NCI-H2029 (cell line): ENCODE measurements around the gene SMCO4.
"Not testable (repeated sequence)": the region's sequence is repeated elsewhere in the genome, so short reads cannot be mapped to it uniquely, and the experiment has no call there.

Source experiments
- DNase-seq: peaks from one replicate; lab custom pipeline; 2025; lab: John Stamatoyannopoulos, UW

The SMCO4 gene

GRCh38 chr11:93560199-93560932, 17.2 kb upstream of the SMCO4 start:
- DNase-seq = no peak

- no peak for DNase-seq
Measured at GRCh38 chr11:93559681-93560080, 16.5 kb upstream of the SMCO4 start.

- no peak for DNase-seq
Measured at GRCh38 chr11:93552874-93553273, 9.7 kb upstream of the SMCO4 start.

GRCh38 chr11:93549976-93550375, 6.8 kb upstream of the SMCO4 start:
- DNase-seq = no peak

- no peak for DNase-seq
Measured at GRCh38 chr11:93548679-93549319, 5.6 kb upstream of the SMCO4 start.

- no peak for DNase-seq
Measured at GRCh38 chr11:93547773-93548172, 4.6 kb upstream of the SMCO4 start.

- no peak for DNase-seq
Measured at GRCh38 chr11:93547028-93547427, 3.8 kb upstream of the SMCO4 start.

GRCh38 chr11:93545566-93545965, 2.4 kb upstream of the SMCO4 start:
- DNase-seq = no peak

- no peak for DNase-seq
Measured at GRCh38 chr11:93542811-93543229, 371 bp downstream of the SMCO4 start.

- peak; percentile 54 for DNase-seq
Measured at GRCh38 chr11:93541884-93542810, 1.0 kb downstream of the SMCO4 start.

GRCh38 chr11:93540896-93541553, 2.2 kb downstream of the SMCO4 start:
- DNase-seq = no peak

GRCh38 chr11:93540337-93540736, 2.9 kb downstream of the SMCO4 start:
- no peak for DNase-seq

- peak; percentile 41 for DNase-seq
Measured at GRCh38 chr11:93537767-93538261, 5.4 kb downstream of the SMCO4 start.

- no peak for DNase-seq
Measured at GRCh38 chr11:93537049-93537448, 6.1 kb downstream of the SMCO4 start.

- no peak for DNase-seq
Measured at GRCh38 chr11:93536101-93536861, 6.9 kb downstream of the SMCO4 start.

GRCh38 chr11:93535578-93535977, 7.6 kb downstream of the SMCO4 start:
- DNase-seq = not testable (repeated sequence)

- no peak for DNase-seq
Measured at GRCh38 chr11:93532806-93533205, 10.4 kb downstream of the SMCO4 start.

- no peak for DNase-seq
Measured at GRCh38 chr11:93532281-93532789, 10.9 kb downstream of the SMCO4 start.

- DNase-seq = no peak
Measured at GRCh38 chr11:93530468-93530826, 12.7 kb downstream of the SMCO4 start.

GRCh38 chr11:93529707-93530467, 13.3 kb downstream of the SMCO4 start:
- DNase-seq = peak; percentile 56
